ENCODE results near the gene TMC5. TPM values are rescaled to one million over a fixed set of nuclear protein-coding genes. Genes with fewer than 3 reads are reported as not detected.

TMC5 gene
- total and polyA plus RNA-seq, 7 donors: 0.36 to 56.0 (median 22.4) TPM; not detected in 2

GRCh38 chr16:19431636-19432340 lies 14.1 kb downstream of the TMC5 start:
- intact Hi-C loops (cut with DNase I): no loop called here
- no peak overlapping the region for H3K4me3 ChIP-seq
- H3K36me3 ChIP-seq: no peaks in the 10 kb centered on the region
- H3K27ac ChIP-seq: no peak overlapping the region
- WGBS, 2 donors: 25 to 70% methylated on average over 6 of the region's 6 CpGs
- TF ChIP-seq POLR2AphosphoS5 (IDR thresholded peaks at IDR 0.05) (no peak), CTCF (IDR thresholded peaks at IDR 0.05) (no peak)
- no peaks in the 10 kb centered on the region for H3K4me1 ChIP-seq
- no peaks in the 10 kb centered on the region for H3K27me3 ChIP-seq
- DNase-seq: no peak
- H3K9me3 ChIP-seq: no peaks in the 10 kb centered on the region

GRCh38 chr16:19432429-19432828 lies 14.7 kb downstream of the TMC5 start:
- no peaks in the 10 kb centered on the region for H3K27me3 ChIP-seq
- TF ChIP-seq EP300 (IDR thresholded peaks at IDR 0.05): no peak
- no peak for TF ChIP-seq POLR2AphosphoS5 (IDR thresholded peaks at IDR 0.05)
- TF ChIP-seq CTCF (IDR thresholded peaks at IDR 0.05): no peak
- TF ChIP-seq POLR2A (IDR thresholded peaks at IDR 0.05): no peak
- DNase-seq: no peak
- intact Hi-C loops (cut with DNase I): no loop called here
- no peaks in the 10 kb centered on the region for H3K36me3 ChIP-seq
- H3K9me3 ChIP-seq: no peaks in the 10 kb centered on the region
- no peak overlapping the region for H3K4me3 ChIP-seq
- H3K4me1 ChIP-seq: no peaks in the 10 kb centered on the region
- H3K27ac ChIP-seq: no peak overlapping the region

- no peak for TF ChIP-seq POLR2A (IDR thresholded peaks at IDR 0.05)
- no peak for TF ChIP-seq CTCF (IDR thresholded peaks at IDR 0.05)
- TF ChIP-seq POLR2AphosphoS5 (IDR thresholded peaks at IDR 0.05): no peak
- TF ChIP-seq EP300 (IDR thresholded peaks at IDR 0.05): no peak
- no peak overlapping the region for H3K27ac ChIP-seq
- H3K27me3 ChIP-seq: no peaks in the 10 kb centered on the region
- no peak for DNase-seq
- H3K4me3 ChIP-seq: no peak overlapping the region
- intact Hi-C loops (cut with DNase I): no loop called here
- H3K9me3 ChIP-seq: no peaks in the 10 kb centered on the region
- WGBS, 2 donors: 16 to 60% methylated on average over 1 of the region's 1 CpG
- H3K4me1 ChIP-seq: no peaks in the 10 kb centered on the region
- no peaks in the 10 kb centered on the region for H3K36me3 ChIP-seq
These were observed 16.9 kb downstream of the TMC5 start for GRCh38 chr16:19434584-19434983.

- Histone ChIP-seq H3K4me1 (no peaks in the 10 kb centered on the region), H3K4me3 (no peak overlapping the region), H3K9me3 (no peaks in the 10 kb centered on the region), H3K27ac (no peak overlapping the region), H3K27me3 (no peaks in the 10 kb centered on the region), H3K36me3 (no peaks in the 10 kb centered on the region)
- TF ChIP-seq POLR2AphosphoS5 (IDR thresholded peaks at IDR 0.05): no peak
- no peak for TF ChIP-seq POLR2A (IDR thresholded peaks at IDR 0.05)
- no peak for TF ChIP-seq CTCF (IDR thresholded peaks at IDR 0.05)
- TF ChIP-seq EP300 (IDR thresholded peaks at IDR 0.05): no peak
- intact Hi-C loops (cut with DNase I): no loop called here
- 65 to 81% methylated on average over 1 of the region's 1 CpG for WGBS, 2 donors
- DNase-seq: no peak
These were observed 18.9 kb downstream of the TMC5 start for GRCh38 chr16:19436540-19436939.

GRCh38 chr16:19437280-19437679 lies 19.6 kb downstream of the TMC5 start:
- Histone ChIP-seq H3K27me3 (no peaks in the 10 kb centered on the region), H3K4me1 (no peaks in the 10 kb centered on the region), H3K36me3 (no peaks in the 10 kb centered on the region), H3K4me3 (no peak overlapping the region), H3K9me3 (no peaks in the 10 kb centered on the region), H3K27ac (no peak overlapping the region)
- no peak for TF ChIP-seq CTCF (IDR thresholded peaks at IDR 0.05)
- TF ChIP-seq POLR2AphosphoS5 (IDR thresholded peaks at IDR 0.05): no peak
- TF ChIP-seq POLR2A (IDR thresholded peaks at IDR 0.05): no peak
- no peak for DNase-seq
- intact Hi-C loops (cut with DNase I): no loop called here
- WGBS, 2 donors: 8 to 37% methylated on average over 4 of the region's 4 CpGs

Data from sigmoid colon (tissue), 7 donors.